Measurements from ENCODE around the gene KIF21A.

KIF21A gene

GRCh38 chr12:39431002-39431796 is 11.7 kb downstream of the KIF21A start:
- no peak for DNase-seq

- DNase-seq = no peak
Observed at GRCh38 chr12:39429809-39430208, 13.1 kb downstream of the KIF21A start.

- no peak for DNase-seq
Observed at GRCh38 chr12:39427360-39427808, 15.5 kb downstream of the KIF21A start.

- no peak for DNase-seq
Observed at GRCh38 chr12:39426636-39427240, 16.2 kb downstream of the KIF21A start.

GRCh38 chr12:39420043-39420442 is 22.9 kb downstream of the KIF21A start:
- DNase-seq = no peak

- DNase-seq = no peak
Observed at GRCh38 chr12:39419471-39419870, 23.4 kb downstream of the KIF21A start.

GRCh38 chr12:39417916-39418315 is 25.0 kb downstream of the KIF21A start:
- DNase-seq = no peak

GRCh38 chr12:39413836-39414771 is 28.8 kb downstream of the KIF21A start:
- DNase-seq = peak in 1 of 3 experiments; percentile 28

- peak in 2 of 3 experiments; percentile 10 to 72 for DNase-seq
Observed at GRCh38 chr12:39412210-39412609, 30.7 kb downstream of the KIF21A start.

- no peak for DNase-seq
Observed at GRCh38 chr12:39406262-39406661, 36.7 kb downstream of the KIF21A start.

GRCh38 chr12:39405580-39405979 is 37.3 kb downstream of the KIF21A start:
- DNase-seq = no peak

- DNase-seq = no peak
Observed at GRCh38 chr12:39404000-39404399, 38.9 kb downstream of the KIF21A start.

- no peak for DNase-seq
Observed at GRCh38 chr12:39403376-39403775, 39.5 kb downstream of the KIF21A start.

GRCh38 chr12:39402922-39403321 is 40.0 kb downstream of the KIF21A start:
- peak in 1 of 3 experiments; percentile 11 for DNase-seq

- DNase-seq = no peak
Observed at GRCh38 chr12:39401459-39401858, 41.5 kb downstream of the KIF21A start.

GRCh38 chr12:39395866-39396265 is 47.1 kb downstream of the KIF21A start:
- DNase-seq = no peak

- peak in 1 of 3 experiments; percentile 16 for DNase-seq
Observed at GRCh38 chr12:39393890-39394289, 49.0 kb downstream of the KIF21A start.

GRCh38 chr12:39393179-39393578 is 49.7 kb downstream of the KIF21A start:
- DNase-seq = no peak

- peak in 1 of 3 experiments; percentile 22 for DNase-seq
Observed at GRCh38 chr12:39392154-39392925, 50.6 kb downstream of the KIF21A start.

GRCh38 chr12:39390752-39391151 is 52.2 kb downstream of the KIF21A start:
- DNase-seq = peak in 1 of 3 experiments; percentile 17

GRCh38 chr12:39389399-39390150 is 53.3 kb downstream of the KIF21A start:
- DNase-seq = no peak

GRCh38 chr12:39386335-39386734 is 56.6 kb downstream of the KIF21A start:
- peak in 1 of 3 experiments; percentile 45 for DNase-seq
